HG03097 (cell line): Measurements from ENCODE around the gene AOPEP.
"Not testable (repeated sequence)": the region's sequence is repeated elsewhere in the genome, so short reads cannot be mapped to it uniquely, and the experiment has no call there.

ENCODE experiments used
- ATAC-seq: cut with Tn5 transposase; IDR thresholded peaks from one replicate; pipeline ENCODE4 v1.9.1; 2021; ENCODE audit not compliant: unreplicated experiment, low FRiP score

Gene AOPEP

GRCh38 chr9:95001720-95002119 is 275.2 kb downstream of the AOPEP start:
- ATAC-seq = no peak

GRCh38 chr9:95003689-95004410 is 277.4 kb downstream of the AOPEP start:
- no peak for ATAC-seq

GRCh38 chr9:95004411-95005277 is 278.1 kb downstream of the AOPEP start:
- ATAC-seq = no peak

- ATAC-seq = no peak
Measured at GRCh38 chr9:95005278-95006143, 279.0 kb downstream of the AOPEP start.

- no peak for ATAC-seq
Measured at GRCh38 chr9:95007226-95007869, 280.8 kb downstream of the AOPEP start.

- ATAC-seq = no peak
Measured at GRCh38 chr9:95008151-95008771, 281.8 kb downstream of the AOPEP start.

- ATAC-seq = no peak
Measured at GRCh38 chr9:95009459-95009858, 283.0 kb downstream of the AOPEP start.

- ATAC-seq = no peak
Measured at GRCh38 chr9:95010431-95010838, 283.9 kb downstream of the AOPEP start.

- ATAC-seq = no peak
Measured at GRCh38 chr9:95012035-95012708, 285.7 kb downstream of the AOPEP start.

- ATAC-seq = no peak
Measured at GRCh38 chr9:95012902-95013301, 286.4 kb downstream of the AOPEP start.

GRCh38 chr9:95014917-95015316 is 288.4 kb downstream of the AOPEP start:
- no peak for ATAC-seq

GRCh38 chr9:95015569-95015968 is 289.1 kb downstream of the AOPEP start:
- no peak for ATAC-seq

GRCh38 chr9:95017062-95017461 is 290.6 kb downstream of the AOPEP start:
- no peak for ATAC-seq

GRCh38 chr9:95017661-95018060 is 291.2 kb downstream of the AOPEP start:
- no peak for ATAC-seq

GRCh38 chr9:95018099-95018936 is 291.8 kb downstream of the AOPEP start:
- ATAC-seq = no peak

- ATAC-seq = not testable (repeated sequence)
Measured at GRCh38 chr9:95020644-95021043, 294.1 kb downstream of the AOPEP start.

GRCh38 chr9:95021166-95021886 is 294.8 kb downstream of the AOPEP start:
- no peak for ATAC-seq

- ATAC-seq = no peak
Measured at GRCh38 chr9:95022657-95023056, 296.2 kb downstream of the AOPEP start.
